Measurements from ENCODE around the gene LRP2.
"Not testable (repeated sequence)": the region's sequence is repeated elsewhere in the genome, so short reads cannot be mapped to it uniquely, and the experiment has no call there.

LRP2 gene

DNA sequence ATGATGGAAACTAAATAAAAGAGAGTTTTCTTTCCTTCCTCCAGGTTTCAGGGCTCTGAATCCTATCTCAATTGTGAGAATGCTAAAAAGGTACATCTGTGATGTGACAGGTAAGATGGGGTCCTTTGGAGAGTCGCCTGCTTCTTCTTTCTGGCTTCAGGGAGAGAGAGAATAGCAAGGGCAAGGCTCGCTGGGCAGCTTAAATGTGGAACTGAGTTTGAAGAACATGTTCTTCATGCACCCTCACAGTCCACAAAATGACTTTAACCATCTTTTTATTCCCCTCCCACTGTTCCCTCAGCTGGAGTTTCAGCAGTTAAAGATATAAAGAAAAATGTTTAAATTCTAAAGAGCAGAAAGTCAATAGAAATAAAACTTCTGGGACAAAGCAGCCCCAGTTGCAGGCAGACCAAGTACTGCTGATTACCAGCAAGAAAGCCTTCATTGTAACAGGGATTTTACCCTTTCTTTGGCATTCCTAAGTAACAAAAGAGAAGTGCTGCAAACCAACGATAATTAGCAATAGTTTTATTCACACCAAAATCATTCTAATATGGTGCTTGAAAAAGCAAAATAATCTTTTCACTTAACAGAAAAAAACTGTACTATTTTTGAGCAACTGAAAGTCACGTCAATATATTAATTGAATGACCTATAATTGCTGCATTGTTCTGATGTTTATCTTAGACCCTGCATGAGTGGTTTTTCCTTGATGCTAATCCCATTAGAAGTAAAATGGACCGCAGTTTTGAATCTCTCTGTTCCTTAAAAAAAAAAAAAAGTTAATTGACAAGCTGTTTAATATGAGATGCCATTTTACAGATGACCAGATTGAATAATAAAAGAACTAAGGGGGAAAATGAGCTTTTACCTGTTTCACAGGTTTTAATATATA lies 61.5 kb downstream of the LRP2 start:
- no peak for DNase-seq (ENCODE audit: low read depth)

DNA sequence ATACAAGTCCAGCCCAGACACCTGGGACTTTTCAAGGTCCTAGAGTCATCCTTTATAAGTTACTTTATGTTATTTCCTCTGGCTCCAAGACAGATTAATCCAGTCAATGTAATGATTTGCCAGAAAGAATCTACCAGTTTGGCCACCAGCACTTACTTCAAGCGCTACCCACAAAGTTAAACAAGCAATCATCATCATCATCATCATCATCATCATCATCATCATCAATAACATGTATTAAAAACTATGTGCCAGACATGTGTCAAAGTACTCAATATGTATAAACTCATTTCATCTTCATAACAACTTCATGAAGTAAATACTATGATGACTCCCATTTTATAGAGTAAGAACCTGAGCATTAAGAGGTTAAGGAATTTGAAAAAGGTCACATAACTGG lies 64.3 kb downstream of the LRP2 start:
- DNase-seq (ENCODE audit: low read depth): no peak

DNA sequence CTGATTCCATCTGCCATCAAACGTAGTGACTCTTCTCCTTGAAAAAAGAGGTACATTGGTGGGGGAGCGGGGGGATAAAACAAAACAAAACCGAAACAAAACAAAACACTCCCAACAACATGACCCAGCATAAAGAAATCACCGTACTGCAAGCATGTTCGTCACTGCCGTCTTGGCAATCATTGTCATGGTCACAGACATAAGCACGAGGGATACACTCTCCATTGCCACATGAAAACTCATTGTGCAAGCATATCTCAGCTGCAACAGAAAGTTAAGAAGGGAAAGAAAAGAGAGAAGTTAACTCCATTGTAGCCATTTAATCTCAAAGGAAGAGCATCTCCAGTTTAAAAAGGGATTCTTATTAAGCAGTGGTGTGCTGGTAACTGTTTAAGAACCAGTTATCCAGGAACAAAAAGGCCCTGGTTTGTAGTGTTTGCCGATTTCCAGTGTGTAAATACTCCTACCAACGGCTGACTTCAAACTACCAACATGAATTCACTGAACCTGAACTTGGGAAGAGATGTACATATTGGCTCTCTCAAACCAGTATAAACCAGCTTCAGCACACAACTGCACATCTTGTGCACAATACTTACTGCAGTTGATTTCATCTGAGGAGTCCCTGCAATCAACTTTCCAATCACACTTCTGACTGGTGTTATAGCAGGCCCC lies 68.2 kb downstream of the LRP2 start:
- DNase-seq (ENCODE audit: low read depth): no peak

DNA sequence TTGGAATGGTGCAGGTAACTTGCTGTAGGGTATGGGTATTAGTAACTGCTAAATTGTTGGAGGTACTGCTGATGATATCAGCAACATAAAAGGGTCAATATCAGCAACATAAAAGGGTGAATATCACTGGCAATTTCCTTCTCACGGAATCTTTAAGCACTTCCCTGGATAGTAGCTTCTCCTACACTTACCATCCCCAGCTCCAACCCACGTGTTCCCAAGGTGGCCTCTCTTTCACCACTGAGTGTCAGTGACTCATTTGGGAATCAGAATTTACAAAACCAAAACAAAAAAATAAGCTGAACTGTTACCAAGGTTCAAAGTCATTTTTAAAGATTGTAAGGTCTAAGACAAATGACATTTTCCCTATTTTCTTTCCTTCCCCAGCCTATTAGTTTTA lies 70.8 kb downstream of the LRP2 start:
- no peak for DNase-seq (ENCODE audit: low read depth)

DNA sequence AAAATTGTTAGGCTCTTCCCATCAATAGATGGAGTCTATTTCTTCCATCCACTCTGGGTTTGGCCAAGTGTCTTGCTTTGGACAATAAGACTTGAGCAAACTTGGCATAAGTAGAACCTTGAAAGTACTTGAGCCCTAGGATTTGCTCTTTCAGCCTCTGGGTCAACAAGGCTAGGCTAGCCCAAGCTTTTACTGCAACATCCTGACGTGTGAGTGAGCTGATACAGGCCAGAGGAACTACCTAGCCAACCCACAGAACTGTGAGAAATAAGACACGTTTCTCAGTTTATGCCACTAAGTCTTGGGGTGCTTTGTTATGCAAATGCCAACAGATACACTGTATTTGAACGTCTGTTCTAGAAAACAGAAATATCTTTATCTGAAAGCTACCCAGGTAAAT lies 71.9 kb downstream of the LRP2 start:
- no peak for DNase-seq (ENCODE audit: low read depth)

DNA sequence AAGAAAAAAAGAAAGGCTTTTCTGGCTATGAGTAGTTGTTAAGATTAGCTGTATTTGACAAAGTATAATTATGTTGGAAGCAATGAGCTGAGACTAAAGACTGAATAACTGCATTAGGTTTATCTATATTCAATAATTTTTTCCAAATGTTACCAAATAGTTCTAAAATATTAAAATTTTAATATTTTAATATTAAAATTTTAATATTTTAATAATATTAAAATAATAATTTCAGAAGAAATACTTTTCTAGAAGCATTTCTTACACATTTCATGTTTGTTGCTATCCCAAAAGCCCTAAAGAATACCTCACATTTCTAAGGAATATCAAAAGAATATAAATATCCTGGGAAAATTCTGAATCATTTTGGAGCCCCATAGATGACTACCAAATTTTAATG lies 74.7 kb downstream of the LRP2 start:
- DNase-seq (ENCODE audit: low read depth): no peak

DNA sequence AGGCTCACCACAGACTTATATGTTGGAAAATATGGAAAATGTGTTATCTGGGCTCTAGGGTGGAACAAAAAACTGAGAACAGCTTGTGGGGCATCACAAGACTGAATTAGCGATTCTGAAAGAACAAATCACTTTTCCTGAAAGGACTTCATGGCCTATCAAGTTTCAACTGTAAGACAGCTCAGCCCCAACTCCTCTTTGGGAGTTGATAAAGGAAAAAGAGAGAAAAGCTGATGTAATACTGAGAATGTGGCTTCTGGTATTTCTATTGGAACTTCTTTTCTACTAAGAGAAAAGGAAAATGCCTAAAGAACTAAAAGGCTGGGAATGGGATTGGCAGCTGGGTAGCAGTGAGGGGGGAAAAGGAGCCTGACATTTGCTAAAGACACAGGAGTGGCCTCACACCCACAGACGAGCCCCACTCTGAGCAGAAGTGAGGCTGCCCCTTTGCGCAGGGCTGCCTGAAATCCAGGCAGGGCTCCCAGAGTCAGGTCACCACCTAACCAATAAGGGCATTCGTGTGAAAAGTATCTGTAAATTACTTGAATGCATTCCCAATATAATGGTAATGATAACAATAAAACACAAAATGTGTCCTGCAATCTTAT lies 75.6 kb downstream of the LRP2 start:
- no peak for DNase-seq (ENCODE audit: low read depth)

DNA sequence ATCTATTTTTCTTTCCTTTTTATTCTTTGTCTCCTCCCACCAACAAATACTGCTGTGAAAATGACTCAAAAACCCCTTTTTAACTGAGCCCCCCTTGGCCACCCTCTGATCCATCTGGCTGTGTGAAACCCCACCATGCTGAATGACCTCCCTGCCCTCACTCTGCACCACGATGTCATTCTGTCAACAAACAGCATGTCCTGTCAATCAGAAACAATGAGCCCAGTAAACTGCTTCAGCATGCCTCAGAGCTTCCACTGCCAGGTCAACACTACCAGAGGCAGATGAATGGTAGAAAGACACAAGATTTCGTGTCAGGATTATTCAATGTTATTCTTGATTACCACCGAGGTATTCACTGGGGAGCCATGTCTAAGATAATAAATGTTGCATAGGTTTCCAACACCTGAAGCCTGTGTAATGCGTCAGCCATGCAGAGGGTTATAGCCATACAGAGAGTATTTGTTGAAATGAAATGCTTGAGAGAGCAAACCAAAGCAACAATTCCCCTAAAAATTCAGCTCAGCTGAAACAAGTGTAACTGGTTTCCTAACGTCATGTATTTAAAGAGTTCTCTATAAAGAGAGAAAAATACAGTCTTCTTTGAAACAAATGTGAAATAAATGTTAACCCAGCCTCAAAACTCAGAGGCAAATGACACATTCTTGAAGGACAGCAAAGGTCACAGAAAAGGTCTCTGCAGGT lies 76.7 kb downstream of the LRP2 start:
- no peak for DNase-seq (ENCODE audit: low read depth)

DNA sequence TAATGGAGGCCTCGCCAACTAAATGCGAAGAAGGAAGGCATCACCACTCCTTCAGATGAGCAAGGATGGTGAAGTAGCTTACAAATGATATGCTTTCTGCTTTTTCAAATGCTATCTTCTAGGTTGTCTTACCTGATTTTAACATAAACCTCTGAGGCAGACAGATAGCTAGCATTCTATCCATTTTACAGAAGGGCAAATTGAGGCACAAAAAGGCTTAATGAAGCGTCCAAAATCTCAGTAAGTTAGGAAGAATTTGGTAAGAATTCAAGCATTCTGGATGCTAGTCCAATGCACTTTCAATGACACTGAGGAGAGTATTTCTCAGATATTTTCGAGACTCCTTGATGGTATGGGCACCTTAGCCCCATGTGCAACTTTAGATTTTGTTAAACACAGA lies 81.8 kb downstream of the LRP2 start:
- no peak for DNase-seq (ENCODE audit: low read depth)

DNA sequence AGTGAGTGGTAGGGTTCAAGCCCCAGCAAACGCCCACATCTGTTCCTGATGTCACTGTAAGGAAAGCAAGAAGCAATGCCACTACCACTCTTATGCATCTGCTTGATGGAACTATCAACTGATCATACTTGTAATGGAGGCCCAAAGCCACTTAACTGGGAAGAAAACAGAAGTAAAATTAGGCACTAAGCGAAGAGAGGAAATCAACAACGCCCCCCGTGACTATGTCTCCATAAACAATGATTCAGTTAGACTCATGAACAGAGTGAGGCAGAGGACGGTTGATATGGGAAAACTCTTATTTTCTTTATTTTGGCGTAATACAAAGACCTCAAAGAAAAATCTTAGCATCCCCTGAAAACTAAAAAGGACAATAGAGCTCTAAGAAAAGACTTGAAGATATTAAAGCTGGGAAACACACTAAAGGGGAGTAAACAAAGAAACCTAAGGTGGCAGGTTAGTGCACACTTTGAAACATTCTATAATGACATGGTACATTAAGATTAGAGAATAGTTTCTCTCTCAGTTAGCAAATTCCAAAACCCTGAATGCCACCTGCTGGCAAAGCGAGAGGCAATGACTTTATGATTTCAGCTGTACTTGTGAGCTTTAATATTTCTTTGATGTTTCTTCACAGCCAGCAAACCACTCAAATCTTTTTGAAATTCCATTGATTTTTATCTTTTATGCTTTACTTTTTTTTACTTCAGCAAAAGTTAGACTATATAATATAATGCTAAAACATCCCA lies 86.5 kb downstream of the LRP2 start:
- no peak for DNase-seq (ENCODE audit: low read depth)

DNA sequence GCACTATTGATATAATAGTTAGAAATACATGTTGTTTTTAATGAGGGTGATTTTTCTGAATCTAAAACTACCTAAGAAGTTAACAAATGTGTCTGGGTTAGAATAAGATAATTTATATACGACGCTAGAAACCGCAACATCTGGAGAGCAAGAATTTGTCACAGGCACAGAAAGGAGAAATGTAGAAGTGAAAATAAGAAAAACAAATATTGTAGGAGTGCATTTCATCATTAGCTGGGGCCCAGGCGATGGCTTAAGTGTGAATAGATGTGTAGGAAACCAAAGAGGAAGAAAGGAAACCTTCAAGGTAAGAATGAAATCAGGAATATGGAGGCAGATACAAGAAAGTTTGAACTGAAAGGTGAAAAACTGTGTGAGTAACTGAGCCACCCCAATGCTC lies 90.3 kb downstream of the LRP2 start:
- no peak for DNase-seq (ENCODE audit: low read depth)

DNA sequence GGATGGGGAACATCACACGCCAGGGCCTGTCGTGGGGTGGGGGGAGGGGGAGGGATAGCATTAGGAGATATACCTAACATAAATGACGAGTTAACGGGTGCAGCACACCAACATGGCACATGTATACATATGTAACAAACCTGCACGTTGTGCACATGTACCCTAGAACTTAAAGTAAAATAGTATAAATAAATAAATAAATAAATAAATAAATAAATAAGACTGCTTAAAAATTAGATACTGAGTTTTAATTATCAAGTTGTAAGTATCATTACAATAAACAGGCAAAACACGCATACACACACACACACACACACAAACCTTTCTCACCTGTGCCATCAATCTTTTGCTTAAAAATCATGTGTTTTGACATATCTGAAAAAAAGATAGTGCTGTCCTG lies 91.8 kb downstream of the LRP2 start:
- DNase-seq (ENCODE audit: low read depth): not testable (repeated sequence)

DNA sequence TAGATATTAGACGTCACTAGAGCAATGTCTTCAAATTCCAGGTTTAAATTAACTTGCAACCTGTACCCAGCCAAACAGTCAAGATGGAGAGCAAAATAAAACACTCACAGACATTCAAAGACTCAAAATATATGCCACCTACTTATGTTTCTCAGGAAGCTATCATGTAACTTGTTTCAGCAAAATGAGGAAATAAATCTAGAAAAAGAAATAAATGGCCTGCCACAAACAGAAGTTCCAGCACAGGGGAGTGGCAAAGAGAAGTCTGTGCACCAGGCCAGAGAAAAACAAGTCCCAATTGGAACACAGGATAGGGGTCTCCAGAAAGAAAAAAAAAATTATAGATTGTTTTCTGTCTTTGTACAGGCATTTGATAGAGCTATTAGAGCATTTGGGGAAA lies 96.7 kb downstream of the LRP2 start:
- no peak for DNase-seq (ENCODE audit: low read depth)

DNA sequence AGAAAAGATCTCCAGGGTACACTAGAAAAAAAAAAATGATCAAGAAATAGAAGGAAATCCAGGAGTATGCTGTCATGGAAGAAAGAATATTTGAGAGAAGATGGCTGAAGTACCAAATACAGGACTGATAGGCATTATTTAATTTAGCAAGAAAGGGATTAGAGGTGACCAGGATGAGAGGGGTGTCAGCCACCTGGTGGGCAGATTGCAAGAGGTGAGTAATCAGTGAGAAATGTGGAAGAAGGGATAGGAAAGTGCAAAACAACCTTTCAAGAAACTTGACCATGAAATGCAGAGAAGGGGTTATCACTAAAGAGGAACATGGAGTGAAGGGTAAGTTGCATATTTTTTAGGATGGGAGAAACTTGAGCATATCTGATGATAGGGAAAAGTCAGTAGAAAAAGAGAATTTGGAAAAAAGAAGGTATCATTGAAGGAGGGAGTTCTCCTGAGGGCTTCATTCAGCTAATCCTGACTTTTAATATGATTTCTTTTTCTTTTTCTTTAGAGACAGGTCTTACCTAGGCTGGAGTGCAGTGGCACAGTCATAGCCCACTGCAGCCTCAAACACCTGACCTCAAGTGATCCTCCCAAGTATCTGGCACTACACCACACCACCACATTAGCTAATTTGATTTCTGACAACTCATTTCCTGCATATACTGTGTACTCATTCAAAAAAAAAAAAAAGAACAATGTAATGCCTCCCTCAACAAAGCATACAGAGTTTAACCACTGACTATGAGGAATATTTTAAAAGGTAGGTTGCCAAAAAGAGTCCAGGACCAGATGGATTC lies 101.3 kb downstream of the LRP2 start:
- no peak for DNase-seq (ENCODE audit: low read depth)

DNA sequence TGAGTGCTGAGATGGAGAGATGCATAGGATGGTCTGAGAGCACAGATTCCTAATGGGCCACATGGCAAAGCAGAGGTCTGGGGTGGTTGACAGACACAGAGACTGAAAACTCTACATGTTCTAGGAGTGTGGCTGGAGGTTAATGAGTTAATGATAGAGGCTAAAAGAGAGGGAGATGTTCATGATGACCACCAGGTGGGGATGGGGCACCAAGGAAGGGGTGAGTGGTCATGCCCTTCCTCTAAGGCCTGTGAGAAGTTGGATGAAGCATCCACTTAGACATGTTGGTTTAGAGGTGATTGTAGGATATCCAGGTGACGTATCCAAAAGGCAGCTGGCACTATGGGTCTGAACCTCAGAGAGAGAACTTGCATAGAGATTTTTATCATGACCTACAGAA lies 102.1 kb downstream of the LRP2 start:
- DNase-seq (ENCODE audit: low read depth): no peak

DNA sequence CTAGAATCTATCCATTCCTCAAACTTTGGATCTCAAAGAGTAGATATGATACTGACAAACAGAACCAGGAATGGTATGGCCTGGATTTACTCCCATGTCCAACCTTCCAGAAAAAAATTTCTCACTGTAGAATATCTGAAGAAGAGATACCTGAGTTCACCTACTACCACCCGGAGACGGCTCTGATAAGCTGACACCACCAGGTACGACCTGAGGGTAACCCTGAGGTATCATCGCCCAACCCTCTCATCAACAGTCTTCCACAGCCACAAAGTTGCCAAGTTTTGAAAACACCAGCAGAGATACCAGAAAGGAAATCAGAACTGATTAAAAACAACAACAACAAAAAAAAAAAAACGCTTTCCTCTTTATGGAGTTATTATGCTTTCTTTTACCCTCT lies 102.9 kb downstream of the LRP2 start:
- no peak for DNase-seq (ENCODE audit: low read depth)

DNA sequence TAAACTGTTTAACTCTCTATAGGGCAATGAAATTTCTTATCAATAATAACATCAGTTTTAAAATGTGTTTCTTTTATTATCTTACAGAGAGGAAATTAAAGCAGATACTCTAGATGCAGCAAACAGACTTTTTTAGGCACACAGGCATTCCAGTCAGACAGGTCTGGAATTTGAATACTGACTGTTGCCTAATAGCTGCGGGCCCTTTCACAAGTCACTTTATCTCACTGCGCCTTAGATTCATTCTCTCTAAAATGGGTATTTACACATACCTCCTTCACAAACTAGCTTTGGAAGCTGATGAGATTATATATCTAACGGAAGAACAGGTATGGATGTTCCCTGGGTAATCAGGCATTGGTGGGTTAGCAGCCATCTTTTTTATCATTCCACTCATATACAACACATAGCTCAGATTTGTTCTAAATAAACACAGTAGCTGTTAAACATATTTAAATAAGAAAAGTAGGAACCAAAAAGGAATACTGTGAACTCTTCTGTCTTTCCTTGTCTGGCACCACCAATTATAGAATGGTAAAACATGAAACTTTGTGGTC lies 104.2 kb downstream of the LRP2 start:
- no peak for DNase-seq (ENCODE audit: low read depth)

DNA sequence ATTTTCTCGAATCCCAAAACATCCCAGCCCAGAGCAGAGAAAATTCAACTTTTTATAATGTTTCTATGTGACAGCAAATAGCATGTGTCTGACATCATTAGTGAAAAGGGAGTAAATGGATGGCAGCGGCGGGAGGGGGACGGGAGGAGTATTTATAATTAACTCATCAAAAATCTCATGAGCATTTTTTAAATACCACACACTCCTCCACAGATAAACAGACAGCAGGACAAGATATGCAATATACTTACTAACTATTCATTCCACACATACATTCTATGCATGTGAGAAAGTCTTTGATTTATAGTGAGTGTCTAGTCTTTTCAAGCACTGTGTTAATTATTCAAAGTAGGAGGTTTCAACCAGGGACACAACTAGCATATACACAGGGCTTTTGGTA lies 107.6 kb downstream of the LRP2 start:
- DNase-seq (ENCODE audit: low read depth): no peak

DNA sequence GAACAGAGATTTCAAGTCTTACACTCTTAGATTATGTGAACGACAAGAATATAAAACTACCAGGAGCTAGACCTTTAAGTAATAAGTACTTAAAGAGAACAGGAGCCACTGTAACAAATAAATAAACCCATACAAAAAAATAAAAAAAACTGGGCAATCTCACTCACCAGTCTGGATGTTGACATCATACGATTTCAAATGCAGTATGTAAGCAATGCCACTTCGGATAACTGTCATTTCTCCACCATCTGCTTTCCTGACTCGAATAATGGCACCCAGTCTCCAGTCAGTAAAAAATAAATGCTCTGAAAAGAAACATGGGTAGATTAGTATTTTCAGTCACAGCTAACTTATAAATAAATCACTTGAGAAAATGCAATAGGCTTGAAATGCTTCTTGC lies 115.1 kb downstream of the LRP2 start:
- DNase-seq (ENCODE audit: low read depth): no peak

DNA sequence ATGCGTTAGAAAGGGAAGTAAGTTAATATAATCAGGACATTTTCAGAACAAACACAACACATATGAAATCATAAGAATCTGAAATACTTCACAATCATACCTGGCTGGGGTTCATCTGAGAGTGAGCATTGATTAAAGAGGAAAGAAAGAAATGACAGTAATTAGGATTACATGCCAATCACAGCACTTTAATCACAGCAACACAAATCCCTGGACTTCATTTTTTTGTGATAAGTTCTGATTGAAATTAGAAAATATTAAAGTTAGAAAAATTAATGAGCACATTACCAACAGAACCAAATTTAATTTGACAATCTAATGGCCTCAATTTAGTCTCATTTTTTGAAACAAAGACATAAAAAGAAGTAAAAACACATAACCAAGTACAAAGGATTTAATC lies 121.9 kb downstream of the LRP2 start:
- no peak for DNase-seq (ENCODE audit: low read depth)

DNA sequence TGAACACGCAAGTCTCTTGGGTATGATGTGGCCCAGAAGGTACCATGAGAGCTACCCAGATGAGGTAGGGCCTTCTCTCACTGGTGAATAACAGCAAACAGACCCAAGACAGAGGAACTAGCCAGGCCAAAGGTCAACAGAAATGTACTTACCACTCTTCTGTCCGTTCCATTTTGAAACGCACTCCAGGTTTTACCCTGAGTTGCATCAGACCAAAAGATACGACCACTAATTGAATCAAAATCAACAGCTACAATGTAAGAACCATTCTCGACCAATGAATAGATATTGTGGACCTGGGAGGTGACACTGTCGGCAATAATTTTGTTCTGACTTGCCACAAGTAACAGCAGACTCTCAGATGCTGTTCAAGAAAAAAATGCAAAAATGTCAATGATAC lies 124.4 kb downstream of the LRP2 start:
- DNase-seq (ENCODE audit: low read depth): no peak

Measured in stimulated activated CD8-positive, alpha-beta memory T cell treated with anti-CD3 and anti-CD28 coated beads, Interleukin-12 subunit alpha, Interleukin-12 subunit beta, amount 100 ng/mL, for 1 hour (primary cell).